HG03521 (cell line): ENCODE results near the gene PNLIPRP1.

Experiments used
- ATAC-seq: cut with Tn5 transposase; IDR thresholded peaks from one replicate; pipeline ENCODE4 v1.9.1; 2021; ENCODE audit warnings: mild to moderate bottlenecking, moderate library complexity; ENCODE audit not compliant: unreplicated experiment

PNLIPRP1 gene

GRCh38 chr10:116629340-116629739 is 38.6 kb downstream of the PNLIPRP1 start:
- no peak for ATAC-seq

- no peak for ATAC-seq
These were observed 39.3 kb downstream of the PNLIPRP1 start for GRCh38 chr10:116630020-116630419.

GRCh38 chr10:116631871-116632295 is 41.1 kb downstream of the PNLIPRP1 start:
- ATAC-seq: no peak

- ATAC-seq: no peak
These were observed 41.9 kb downstream of the PNLIPRP1 start for GRCh38 chr10:116632596-116633215.

- no peak for ATAC-seq
These were observed 42.4 kb downstream of the PNLIPRP1 start for GRCh38 chr10:116633216-116633600.

- ATAC-seq: no peak
These were observed 43.6 kb downstream of the PNLIPRP1 start for GRCh38 chr10:116634126-116634975.

- ATAC-seq: no peak
These were observed 45.6 kb downstream of the PNLIPRP1 start for GRCh38 chr10:116636385-116636784.

- ATAC-seq: no peak
These were observed 46.2 kb downstream of the PNLIPRP1 start for GRCh38 chr10:116636976-116637375.

- no peak for ATAC-seq
These were observed 47.1 kb downstream of the PNLIPRP1 start for GRCh38 chr10:116637830-116638229.

- no peak for ATAC-seq
These were observed 55.7 kb downstream of the PNLIPRP1 start for GRCh38 chr10:116646502-116646901.

- ATAC-seq: no peak
These were observed 58.1 kb downstream of the PNLIPRP1 start for GRCh38 chr10:116648903-116649302.

GRCh38 chr10:116653885-116654284 is 63.1 kb downstream of the PNLIPRP1 start:
- no peak for ATAC-seq

GRCh38 chr10:116654816-116655215 is 64.1 kb downstream of the PNLIPRP1 start:
- ATAC-seq: peak; percentile 56

- no peak for ATAC-seq
These were observed 64.8 kb downstream of the PNLIPRP1 start for GRCh38 chr10:116655568-116655967.

- ATAC-seq: no peak
These were observed 65.3 kb downstream of the PNLIPRP1 start for GRCh38 chr10:116656044-116656443.

- ATAC-seq: no peak
These were observed 67.2 kb downstream of the PNLIPRP1 start for GRCh38 chr10:116657863-116658551.
